Endothelial cell (in vitro differentiated cells): ENCODE measurements around the gene LRIT1. TPM values are rescaled to one million over a fixed set of nuclear protein-coding genes. Genes with fewer than 3 reads are reported as not detected.
A peak's percentile ranks its signal among the peaks of the same experiment; 100 is the strongest.

Source experiments
- DNase-seq: peaks from one replicate; pipeline ENCODE4 v3.0.0; 2021; ENCODE audit warnings: low spot score
- H3K27ac Mint-ChIP-seq: one replicate; pipeline ENCODE4 v1.8.0; 2021; ENCODE audit warnings: mixed read lengths, inconsistent platforms; ENCODE audit not compliant: unreplicated experiment
- H3K27me3 Mint-ChIP-seq: one replicate; pipeline ENCODE4 v1.8.0; 2021; ENCODE audit warnings: mild to moderate bottlenecking, moderate library complexity, mixed read lengths, inconsistent platforms; ENCODE audit not compliant: unreplicated experiment
- H3K36me3 Mint-ChIP-seq: one replicate; pipeline ENCODE4 v1.8.0; 2021; ENCODE audit warnings: mild to moderate bottlenecking, low read depth, mixed read lengths, inconsistent platforms; ENCODE audit not compliant: unreplicated experiment
- H3K4me1 Mint-ChIP-seq: one replicate; pipeline ENCODE4 v1.8.0; 2021; ENCODE audit warnings: mild to moderate bottlenecking, mixed read lengths, inconsistent platforms; ENCODE audit not compliant: unreplicated experiment
- H3K4me3 Mint-ChIP-seq: one replicate; pipeline ENCODE4 v1.8.0; 2021; ENCODE audit warnings: mild to moderate bottlenecking, mixed read lengths, inconsistent platforms; ENCODE audit not compliant: unreplicated experiment
- H3K9me3 Mint-ChIP-seq: one replicate; pipeline ENCODE4 v1.8.0; 2021; ENCODE audit warnings: mixed read lengths, inconsistent platforms; ENCODE audit not compliant: unreplicated experiment
- CTCF ChIP-seq: fragments of 200-600 bp; sonication (generic); IDR thresholded peaks from one replicate; pipeline ENCODE4 v1.5.0; 2021; ENCODE audit warnings: antibody characterized with exemption; ENCODE audit not compliant: unreplicated experiment
- total RNA-seq: library from RNA; stranded (reverse); fragmentation: NEBNext Ultra II Directional; extraction: Animal tissue kit (Norgen Biotek cat#: 25700); gene quantifications from one replicate; pipeline ENCODE4 v1.2.1, GENCODE V29; 2021; ENCODE audit not compliant: unreplicated experiment

The LRIT1 gene
- total RNA-seq, 1 donor from 2014 or later, result not detected

- Mint-ChIP-seq H3K27ac (no peak overlapping the region), H3K27me3 (no peaks in the 10 kb centered on the region), H3K9me3 (no peaks in the 10 kb centered on the region), H3K36me3 (no peaks in the 10 kb centered on the region), H3K4me3 (no peak overlapping the region), H3K4me1 (peaks cover 10% of the 10 kb centered on the region)
- TF ChIP-seq CTCF, result no peak
- no peak for DNase-seq
These were observed 29.4 kb upstream of the LRIT1 start for GRCh38 chr10:84270708-84271107.

- Mint-ChIP-seq H3K27ac (no peak overlapping the region), H3K9me3 (no peaks in the 10 kb centered on the region), H3K36me3 (no peaks in the 10 kb centered on the region), H3K27me3 (no peaks in the 10 kb centered on the region), H3K4me3 (no peak overlapping the region), H3K4me1 (peaks cover 14% of the 10 kb centered on the region)
- no peak for TF ChIP-seq CTCF
- DNase-seq, result no peak
These were observed 28.4 kb upstream of the LRIT1 start for GRCh38 chr10:84269773-84270172.

GRCh38 chr10:84269162-84269561 lies 27.8 kb upstream of the LRIT1 start:
- TF ChIP-seq CTCF, result no peak
- H3K27me3 Mint-ChIP-seq, result no peaks in the 10 kb centered on the region
- H3K4me1 Mint-ChIP-seq, result peaks cover 15% of the 10 kb centered on the region
- no peak for DNase-seq
- H3K4me3 Mint-ChIP-seq, result no peak overlapping the region
- no peaks in the 10 kb centered on the region for H3K36me3 Mint-ChIP-seq
- no peaks in the 10 kb centered on the region for H3K9me3 Mint-ChIP-seq
- no peak overlapping the region for H3K27ac Mint-ChIP-seq

GRCh38 chr10:84267503-84268126 lies 26.3 kb upstream of the LRIT1 start:
- Mint-ChIP-seq H3K27ac (peak overlapping the region; percentile 26), H3K36me3 (no peaks in the 10 kb centered on the region), H3K9me3 (no peaks in the 10 kb centered on the region), H3K4me1 (peaks cover 15% of the 10 kb centered on the region), H3K27me3 (no peaks in the 10 kb centered on the region), H3K4me3 (no peak overlapping the region)
- TF ChIP-seq CTCF, result peak; percentile 74
- peak; percentile 79 for DNase-seq

GRCh38 chr10:84265418-84265817 lies 24.1 kb upstream of the LRIT1 start:
- peaks cover 15% of the 10 kb centered on the region for H3K4me1 Mint-ChIP-seq
- no peaks in the 10 kb centered on the region for H3K9me3 Mint-ChIP-seq
- no peak overlapping the region for H3K27ac Mint-ChIP-seq
- DNase-seq, result no peak
- no peak overlapping the region for H3K4me3 Mint-ChIP-seq
- H3K36me3 Mint-ChIP-seq, result no peaks in the 10 kb centered on the region
- H3K27me3 Mint-ChIP-seq, result no peaks in the 10 kb centered on the region
- TF ChIP-seq CTCF, result no peak
